H54 (cell line): ENCODE measurements around the gene VAV1.
"Not testable (repeated sequence)": the region's sequence is repeated elsewhere in the genome, so short reads cannot be mapped to it uniquely, and the experiment has no call there.

Source experiments
- DNase-seq: peaks from one replicate; pipeline ENCODE4 v3.0.0; 2011; ENCODE audit warnings: low spot score, mixed read lengths; ENCODE audit not compliant: insufficient read length
- FAIRE-seq: peaks from 3 replicates; lab custom pipeline; 2011; peaks lifted over from hg19 to GRCh38; lab: Jason Lieb, UNC
- POLR2A ChIP-seq: IDR thresholded peaks from 2 replicates; pipeline ENCODE4 v1.6.1; 2011; ENCODE audit warnings: low read depth, mild to moderate bottlenecking, low read length

VAV1 gene

GRCh38 chr19:6760606-6761005 lies 11.9 kb upstream of the VAV1 start:
- no peak for TF ChIP-seq POLR2A
- FAIRE-seq: no peak
- DNase-seq: no peak

DNA sequence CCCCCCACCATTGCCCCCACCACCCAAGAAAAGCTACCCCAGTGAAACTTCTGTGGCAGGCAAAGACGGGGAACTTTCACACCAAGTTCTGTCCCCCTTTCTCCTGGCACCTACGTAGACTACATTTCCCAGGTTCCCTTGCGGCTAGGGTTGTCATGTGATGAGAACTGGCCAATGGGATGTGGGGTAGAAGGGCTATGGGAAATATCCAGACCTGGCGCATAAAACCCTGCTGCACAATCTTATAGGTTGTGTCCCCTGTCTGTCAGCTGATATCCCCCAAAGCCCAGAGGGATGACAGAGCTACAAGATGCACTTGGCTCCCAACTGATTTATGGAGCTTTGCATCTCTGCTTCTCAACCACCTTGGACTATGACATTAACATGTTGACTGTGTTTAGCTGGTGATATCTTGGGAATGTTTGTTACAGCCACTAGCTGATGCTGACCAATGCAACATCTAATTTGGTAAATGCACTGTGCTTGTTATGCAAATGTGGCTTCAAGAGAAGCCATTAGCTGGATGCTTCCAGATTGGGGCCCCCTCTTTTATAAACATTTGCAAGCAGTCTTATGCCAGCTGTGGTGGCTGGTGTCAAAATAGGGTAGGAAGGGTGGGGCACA lies 11.3 kb upstream of the VAV1 start:
- FAIRE-seq: no peak
- peak; percentile 53 for DNase-seq
- no peak for TF ChIP-seq POLR2A

GRCh38 chr19:6762253-6762797 lies 10.2 kb upstream of the VAV1 start:
- not testable (repeated sequence) for DNase-seq, FAIRE-seq

DNA sequence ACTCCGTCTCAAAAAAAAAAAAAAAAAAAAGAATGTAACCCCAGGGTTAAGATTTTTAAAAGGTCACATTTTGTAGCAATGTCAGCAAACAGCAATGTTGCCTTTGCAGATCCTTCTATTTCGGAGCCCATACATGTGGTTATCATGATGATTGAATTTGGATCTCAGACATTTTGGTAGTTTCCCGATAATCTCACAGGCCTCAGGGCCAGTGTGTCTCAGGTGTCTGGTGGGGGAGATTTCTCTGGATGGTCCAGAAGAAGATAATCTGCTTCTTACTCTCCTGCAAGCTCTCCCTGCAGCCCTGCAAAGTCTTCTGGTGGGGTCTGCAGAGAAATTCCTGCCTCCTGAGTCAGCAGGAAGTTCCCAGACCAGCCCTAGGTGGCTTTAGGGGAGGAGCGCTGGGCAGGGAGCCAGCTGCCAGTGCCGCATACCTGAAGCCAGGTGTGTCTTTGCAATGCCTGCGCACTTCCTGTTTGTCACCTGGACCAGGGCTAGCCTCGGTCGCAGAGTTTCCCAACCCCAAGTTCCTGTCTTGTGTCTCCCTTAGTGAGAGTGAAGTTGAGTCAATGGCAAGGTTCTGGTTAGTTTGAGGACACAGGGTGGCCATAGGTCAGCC lies 6.7 kb upstream of the VAV1 start:
- FAIRE-seq (no peak), DNase-seq (no peak)
- no peak for TF ChIP-seq POLR2A

DNA sequence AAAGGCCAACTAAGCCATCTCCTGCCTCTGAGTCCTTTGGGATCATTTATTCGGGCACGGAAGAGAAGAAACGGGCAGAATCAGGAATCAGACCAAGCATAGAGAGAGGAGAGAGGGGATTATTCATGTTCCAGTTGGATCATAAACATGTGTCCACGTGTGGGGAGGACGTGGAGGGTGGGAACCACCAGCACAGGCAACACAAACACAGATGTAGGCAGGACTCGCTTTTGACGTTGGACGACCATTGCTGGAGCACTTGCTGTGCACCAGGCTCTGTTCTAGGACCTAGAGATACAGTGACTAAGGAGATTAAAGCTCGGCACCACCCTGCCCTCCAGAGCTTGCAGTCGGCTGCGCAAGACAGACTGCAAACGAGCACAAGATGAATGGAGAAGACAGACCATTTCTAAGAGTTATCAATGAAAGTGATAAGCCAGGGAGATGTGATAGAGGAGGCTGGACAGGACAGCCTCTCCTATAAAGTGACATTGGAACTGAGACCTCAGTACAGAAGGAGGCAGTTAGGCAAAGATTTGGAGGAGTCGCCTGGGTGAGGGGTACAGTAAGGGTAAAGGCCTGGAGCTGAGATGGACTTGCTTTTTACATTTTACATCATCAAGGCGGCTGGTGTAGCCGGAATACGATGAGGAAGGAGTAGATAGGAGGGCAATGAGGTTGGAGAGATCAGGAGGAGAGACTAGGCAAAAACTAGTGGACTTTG lies 6.0 kb upstream of the VAV1 start:
- FAIRE-seq (no peak), DNase-seq (no peak)
- TF ChIP-seq POLR2A: no peak

GRCh38 chr19:6767081-6767356 lies 5.5 kb upstream of the VAV1 start:
- DNase-seq (no peak), FAIRE-seq (no peak)
- no peak; the same call in 1 of the 2 replicates for TF ChIP-seq POLR2A

- no peak for TF ChIP-seq POLR2A
- FAIRE-seq (no peak), DNase-seq (peak; percentile 47)
These were observed 4.9 kb upstream of the VAV1 start, which contains the start of gene SH2D3A for GRCh38 chr19:6767357-6768235. Gene SH2D3A (minus strand): TSS chr19:6767435. CDS start chr19:6763748, 3,687 bp downstream.

- DNase-seq: no peak
- no peak for FAIRE-seq
- no peak for TF ChIP-seq POLR2A
These were observed 4.2 kb upstream of the VAV1 start for GRCh38 chr19:6768236-6768785.

DNA sequence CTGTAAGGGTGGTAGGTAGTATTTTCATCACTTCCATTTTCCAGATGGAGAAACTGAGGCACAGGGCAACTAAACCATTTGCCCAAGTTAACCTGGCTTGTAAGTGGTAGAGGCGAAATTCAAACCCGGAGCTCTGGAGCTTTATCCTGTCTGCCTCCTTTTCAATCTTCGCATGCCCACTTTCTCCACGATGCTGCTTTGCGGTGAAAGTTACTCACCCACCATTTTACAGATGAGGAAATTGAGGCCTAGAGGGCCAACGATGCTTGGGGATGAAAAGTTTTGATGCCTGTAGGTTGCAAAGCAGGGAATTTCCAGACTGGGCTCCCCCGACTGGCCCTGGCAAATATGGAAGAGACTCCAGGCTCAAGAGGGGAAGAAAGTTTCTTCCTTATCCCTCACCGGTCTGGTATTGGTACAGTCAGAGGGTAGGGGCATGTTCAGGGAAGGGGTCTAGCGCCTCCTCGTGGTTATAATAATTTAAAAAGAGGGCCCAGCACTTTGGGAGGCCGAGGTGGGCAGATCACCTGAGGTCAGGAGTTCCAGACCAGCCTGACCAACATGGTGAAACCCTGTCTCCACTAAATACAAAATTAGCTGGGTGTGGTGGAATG lies 3.4 kb upstream of the VAV1 start:
- DNase-seq (no peak), FAIRE-seq (no peak)
- TF ChIP-seq POLR2A: no peak

DNA sequence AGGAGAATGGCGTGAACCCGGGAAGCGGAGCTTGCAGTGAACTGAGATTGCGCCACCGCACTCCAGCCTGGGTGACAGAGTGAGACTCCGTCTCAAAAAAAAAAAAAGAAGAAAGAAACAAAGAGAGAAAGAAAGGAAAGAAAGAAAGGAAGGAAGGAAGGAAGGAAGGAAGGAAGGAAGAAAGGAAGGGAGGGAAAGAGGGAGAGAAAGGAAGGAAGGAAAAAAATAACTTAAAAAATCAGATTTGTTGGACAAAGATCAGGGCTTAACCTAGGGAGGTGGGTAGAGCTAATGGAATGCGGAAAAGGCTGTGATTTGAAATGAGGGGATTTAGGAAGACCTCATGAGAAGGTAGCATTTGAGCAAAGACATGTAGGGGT lies 870 bp upstream of the VAV1 start:
- not testable (repeated sequence) for FAIRE-seq, DNase-seq

DNA sequence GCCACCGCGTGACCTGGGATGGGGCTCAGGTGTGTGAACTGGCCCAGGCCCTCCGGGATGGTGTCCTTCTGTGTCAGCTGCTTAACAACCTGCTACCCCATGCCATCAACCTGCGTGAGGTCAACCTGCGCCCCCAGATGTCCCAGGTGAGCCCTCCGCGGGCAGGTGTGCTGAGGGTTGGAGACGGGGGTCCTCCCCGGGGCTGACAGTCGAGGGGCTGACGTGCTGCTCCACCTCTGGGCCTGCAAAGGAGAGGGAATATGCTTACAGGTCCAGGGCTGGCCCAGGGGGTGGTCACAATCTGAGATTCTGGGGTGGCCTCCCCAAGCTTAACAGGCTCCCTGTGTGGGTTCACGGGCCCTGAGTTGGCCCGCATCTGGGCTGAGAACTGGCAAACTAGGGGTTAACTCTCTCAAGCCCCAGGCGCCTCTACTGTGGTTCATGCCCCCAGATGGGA lies 386 bp downstream of the VAV1 start:
- TF ChIP-seq POLR2A: no peak
- FAIRE-seq: no peak

DNA sequence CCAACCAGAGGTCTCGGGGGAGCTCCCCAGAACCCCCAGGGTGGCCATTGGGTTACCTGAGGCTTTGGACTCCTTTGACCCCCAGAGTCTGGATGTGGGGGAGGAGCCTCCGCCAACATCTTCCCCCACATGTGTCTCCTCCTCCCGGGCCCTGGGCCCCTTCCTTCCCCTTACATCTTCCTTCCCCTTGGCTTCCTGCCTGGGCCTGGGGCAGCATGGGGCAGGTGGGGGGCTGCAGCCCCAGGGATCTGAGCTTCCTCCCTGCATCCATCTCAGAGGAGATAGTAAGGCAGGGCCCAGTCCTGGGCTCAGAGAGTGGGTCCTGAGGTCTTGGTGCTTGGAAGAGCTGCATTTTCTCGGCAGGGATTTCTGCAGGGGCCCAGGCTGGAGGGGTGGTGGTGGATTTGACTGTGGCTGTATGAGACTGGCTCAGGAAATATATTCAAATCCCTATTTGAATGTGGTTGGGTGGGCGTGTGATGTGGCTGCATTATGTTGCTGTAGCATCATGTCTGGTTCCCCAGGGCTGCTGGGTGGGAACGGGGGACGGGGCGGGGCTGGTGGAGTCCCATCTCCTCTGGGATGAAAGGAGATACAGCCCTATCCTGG lies 919 bp downstream of the VAV1 start:
- no peak for TF ChIP-seq POLR2A
- no peak for FAIRE-seq
- no peak for DNase-seq

More for the DNA sequence above, 386 bp downstream of the VAV1 start:
- no peak for DNase-seq
